Liver (tissue), 9 donors: Measurements from ENCODE around the gene MAN2C1. TPM values are rescaled to one million over a fixed set of nuclear protein-coding genes. Genes with fewer than 3 reads are reported as not detected.

ENCODE experiments used
- DNase-seq: peaks from one replicate; pipeline ENCODE4 v3.0.0-alpha.2; 2017; ENCODE audit warnings: low spot score
- H3K27ac ChIP-seq, 2 donors: one replicate each; pipeline ENCODE4 v1.7.0; 2013; ENCODE audit warnings: inconsistent platforms in 2 of 2, low read length in 2 of 2, control low read depth in 1 of 2, low read depth in 1 of 2, mild to moderate bottlenecking in 1 of 2
- H3K27me3 ChIP-seq, 4 donors: one replicate each; pipeline versions ENCODE4 v1.6.1 to v1.7.0; 2013; ENCODE audit warnings: low read length in 3 of 4, inconsistent platforms in 1 of 4, mild to moderate bottlenecking in 1 of 4, moderate library complexity in 1 of 4; ENCODE audit not compliant: control insufficient read depth in 4 of 4, insufficient read depth in 4 of 4
- H3K36me3 ChIP-seq, 4 donors: one replicate each; pipeline versions ENCODE4 v1.6.1 to v1.7.0; 2013; ENCODE audit warnings: low read length in 3 of 4, mild to moderate bottlenecking in 3 of 4, low read depth in 1 of 4, moderate library complexity in 1 of 4; ENCODE audit not compliant: control insufficient read depth in 4 of 4, insufficient read depth in 3 of 4
- H3K4me1 ChIP-seq, 4 donors: one replicate each; pipeline versions ENCODE4 v1.6.1 to v1.7.0; 2013; ENCODE audit warnings: low read length in 3 of 4, mild to moderate bottlenecking in 3 of 4, moderate library complexity in 1 of 4; ENCODE audit not compliant: control insufficient read depth in 4 of 4, insufficient read depth in 4 of 4
- H3K4me3 ChIP-seq, 3 donors: one replicate each; pipeline versions ENCODE4 v1.6.1 to v1.7.0; 2013; ENCODE audit warnings: low read length in 3 of 3, control low read depth in 1 of 3, low read depth in 1 of 3, mild to moderate bottlenecking in 1 of 3
- H3K9ac ChIP-seq, 2 donors: one replicate each; pipeline ENCODE4 v1.7.0; 2013; ENCODE audit warnings: low read length in 2 of 2, mild to moderate bottlenecking in 2 of 2, moderate library complexity in 2 of 2, control low read depth in 1 of 2, low read depth in 1 of 2
- H3K9me3 ChIP-seq, 4 donors: one replicate each; pipeline versions ENCODE4 v1.6.1 to v1.7.0; 2013; ENCODE audit warnings: low read length in 3 of 4; ENCODE audit not compliant: control insufficient read depth in 4 of 4
- FOXA2 ChIP-seq: IDR thresholded peaks from 2 replicates; pipeline ENCODE4 v1.6.1; 2016; ENCODE audit warnings: antibody characterized with exemption
- GABPA ChIP-seq, 2 donors: IDR thresholded peaks in 1 of 2; conservative IDR thresholded peaks in 1 of 2; 2 replicates each; pipeline ENCODE4 v1.6.1; 2016; ENCODE audit warnings: antibody characterized with exemption in 2 of 2, mild to moderate bottlenecking in 1 of 2, moderate library complexity in 1 of 2
- HNF4A ChIP-seq, 2 donors: conservative IDR thresholded peaks; 2 replicates each; pipeline ENCODE4 v1.6.1; 2016; ENCODE audit warnings: antibody characterized with exemption in 2 of 2, mild to moderate bottlenecking in 2 of 2
- HNF4G ChIP-seq: IDR thresholded peaks from 2 replicates; pipeline ENCODE4 v1.6.1; 2016; ENCODE audit warnings: antibody characterized with exemption
- JUND ChIP-seq, 2 donors: IDR thresholded peaks; 2 replicates each; pipeline ENCODE4 v1.6.1; 2016; ENCODE audit warnings: antibody characterized with exemption in 2 of 2
- NR2F2 ChIP-seq: IDR thresholded peaks from 2 replicates; pipeline ENCODE4 v1.6.1; 2016; ENCODE audit warnings: antibody characterized with exemption
- REST ChIP-seq: IDR thresholded peaks from 2 replicates; pipeline ENCODE4 v1.6.1; 2016; ENCODE audit warnings: antibody characterized with exemption, mild to moderate bottlenecking
- RXRA ChIP-seq, 2 donors: IDR thresholded peaks; 2 replicates each; pipeline ENCODE4 v1.6.1; 2017 to 2018; ENCODE audit warnings: antibody characterized with exemption in 2 of 2, mild to moderate bottlenecking in 1 of 2
- SP1 ChIP-seq: IDR thresholded peaks from 2 replicates; pipeline ENCODE4 v1.6.1; 2018; ENCODE audit warnings: antibody characterized with exemption, mild to moderate bottlenecking
- TAF1 ChIP-seq: conservative IDR thresholded peaks from 2 replicates; pipeline ENCODE4 v1.6.1; 2016; ENCODE audit warnings: antibody characterized with exemption, mild to moderate bottlenecking
- YY1 ChIP-seq: IDR thresholded peaks from 2 replicates; pipeline ENCODE4 v1.6.1; 2016; ENCODE audit warnings: antibody characterized with exemption, mild to moderate bottlenecking
- ZBTB33 ChIP-seq: IDR thresholded peaks from 2 replicates; pipeline ENCODE4 v1.6.1; 2016; ENCODE audit warnings: antibody characterized with exemption
- WGBS: extraction: QIAGEN DNeasy Blood & Tissue Kit; methylation state at CpG from one replicate; pipeline ENCODE4 v1.1.7; 2013; 5-methylcytosine and 5-hydroxymethylcytosine counted together
- polyA plus RNA-seq, 2 donors: library from polyadenylated mRNA; stranded (reverse) in 1 of 2; unstranded in 1 of 2; fragments of 200-250 nt in 1 of 2; fragments of >200 nt in 1 of 2; fragmentation: Nextera tagmentation in 1 of 2; extraction: Ambion mirVana in 1 of 2; gene quantifications; one replicate each; pipeline versions ENCODE4 v1.2.1 to v1.2.3, GENCODE V29; 2013 to 2015
- total RNA-seq, 2 donors: library from RNA; depleted of rRNA; stranded (reverse); fragments of >200 nt; gene quantifications; one replicate each; pipeline ENCODE4 v1.2.3, GENCODE V29; 2014
- TF ChIP-seq, protein P1 (sequence below): IDR thresholded peaks from 2 replicates; pipeline ENCODE4 v1.6.1; 2016; ENCODE audit warnings: antibody characterized with exemption
- donor health status: healthy.
- donor health status: healthy.
- donor health status: healthy.
- donor health status: healthy.
- donor health status: healthy.

Gene MAN2C1
- total and polyA plus RNA-seq, 4 donors: 44.3 to 143 (median 59.6) TPM

DNA sequence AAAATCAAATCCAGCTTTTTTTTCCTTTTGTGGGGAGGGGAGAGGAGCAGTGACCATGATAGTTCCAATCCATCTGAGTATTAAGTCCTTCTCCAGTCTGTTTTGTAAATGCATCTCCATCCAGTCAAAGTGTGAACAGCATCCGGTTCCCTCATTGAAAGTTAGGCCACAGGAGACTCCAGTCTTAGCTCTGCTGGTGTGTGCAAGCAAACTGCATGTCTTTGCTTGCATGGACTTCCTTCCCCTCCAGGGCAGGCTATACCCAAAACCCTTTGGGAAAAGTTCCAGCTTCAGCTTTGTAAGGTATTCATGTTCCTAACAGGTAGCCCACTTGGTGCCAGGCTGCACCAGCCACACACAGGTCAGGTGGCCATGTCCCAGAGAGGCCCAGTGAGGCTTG, 3.1 kb upstream of the MAN2C1 start:
- H3K4me1 ChIP-seq: peaks cover 1 to 22% (median 20%) of the 10 kb centered on the region in 4 donors
- no peaks in the 10 kb centered on the region for H3K9me3 ChIP-seq
- peaks cover 9 to 44% (median 32%) of the 10 kb centered on the region in 4 donors for H3K36me3 ChIP-seq
- no peak for DNase-seq
- no peak for TF ChIP-seq ZBTB33
- no peak for TF ChIP-seq TAF1
- no peak for TF ChIP-seq HNF4A (conservative IDR thresholded peaks at IDR 0.05)
- no peak for TF ChIP-seq NR2F2
- no peak for TF ChIP-seq REST
- TF ChIP-seq, protein P1, sequence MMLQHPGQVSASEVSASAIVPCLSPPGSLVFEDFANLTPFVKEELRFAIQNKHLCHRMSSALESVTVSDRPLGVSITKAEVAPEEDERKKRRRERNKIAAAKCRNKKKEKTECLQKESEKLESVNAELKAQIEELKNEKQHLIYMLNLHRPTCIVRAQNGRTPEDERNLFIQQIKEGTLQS: no peak
- no peak overlapping the region for H3K9ac ChIP-seq
- H3K27me3 ChIP-seq: no peaks in the 10 kb centered on the region
- no peak overlapping the region for H3K27ac ChIP-seq
- no peak overlapping the region for H3K4me3 ChIP-seq
- 94% methylated on average over 1 of the region's 1 CpG for WGBS

- Histone ChIP-seq H3K4me3 (no peak overlapping the region), H3K27ac (peak overlapping the region; percentile 98 to 99), H3K9ac (no peak overlapping the region), H3K36me3 (peaks cover 6 to 42% (median 30%) of the 10 kb centered on the region in 4 donors), H3K27me3 (no peaks in the 10 kb centered on the region), H3K9me3 (no peaks in the 10 kb centered on the region), H3K4me1 (peaks cover 1 to 22% (median 20%) of the 10 kb centered on the region in 4 donors)
- 60% methylated on average over 7 of the region's 7 CpGs for WGBS
- DNase-seq: no peak
- TF ChIP-seq RXRA (IDR thresholded peaks at IDR 0.05) (peak in 1 of 2 donors; percentile 33), HNF4G (no peak), FOXA2 (peak; percentile 16), YY1 (peak; percentile 69), HNF4A (conservative IDR thresholded peaks at IDR 0.05) (peak; percentile 65 to 72), GABPA (IDR thresholded peaks at IDR 0.05 in 1 of 2, conservative IDR thresholded peaks at IDR 0.05 in 1 of 2) (peak in 1 of 2 donors; percentile 19), SP1 (peak; percentile 31), JUND (IDR thresholded peaks at IDR 0.05) (no peak)
Measured at GRCh38 chr15:75369897-75370581, 1.6 kb upstream of the MAN2C1 start.
